Psoas muscle (tissue), 8 donors: ENCODE measurements around the gene HPDL. TPM values are rescaled to one million over a fixed set of nuclear protein-coding genes. Genes with fewer than 3 reads are reported as not detected.
A peak's percentile ranks its signal among the peaks of the same experiment; 100 is the strongest.

ENCODE experiments used
- ATAC-seq, 4 donors: fragments of 200-7000 bp; cut with Tn5 transposase; one replicate each; pipeline ENCODE4 v1.9.1; 2020; ENCODE audit warnings: moderate library complexity in 3 of 4, mild to moderate bottlenecking in 2 of 4
- DNase-seq, 2 donors: peaks; one replicate each; pipeline ENCODE4 v3.0.0-alpha.2; 2020
- H3K27ac ChIP-seq: fragments of 200-600 bp; one replicate; pipeline ENCODE4 v1.8.0; 2022
- H3K27me3 ChIP-seq, 3 donors: fragments of 200-600 bp in 1 of 3; one replicate each; pipeline versions ENCODE4 v1.6.1 to v1.8.0; 2013 to 2022; ENCODE audit warnings: low read length in 2 of 3, mild to moderate bottlenecking in 2 of 3, moderate library complexity in 1 of 3; ENCODE audit not compliant: insufficient read depth in 3 of 3
- H3K36me3 ChIP-seq, 2 donors: fragments of 200-600 bp in 1 of 2; one replicate each; pipeline versions ENCODE4 v1.6.1 to v1.8.0; 2013 to 2022; ENCODE audit warnings: low read depth in 1 of 2, mild to moderate bottlenecking in 1 of 2, moderate library complexity in 1 of 2; ENCODE audit not compliant: insufficient read depth in 1 of 2
- H3K4me1 ChIP-seq: fragments of 200-600 bp; one replicate; pipeline ENCODE4 v1.8.0; 2022
- H3K4me3 ChIP-seq: fragments of 200-600 bp; one replicate; pipeline ENCODE4 v1.8.0; 2022; ENCODE audit warnings: mild to moderate bottlenecking
- H3K9me3 ChIP-seq: fragments of 200-600 bp; one replicate; pipeline ENCODE4 v1.8.0; 2022
- WGBS, 3 donors: extraction: QIAGEN DNeasy Blood & Tissue Kit; methylation state at CpG; one replicate each; pipeline versions ENCODE4 v1.1.6 to v1.1.7; 2013; 5-methylcytosine and 5-hydroxymethylcytosine counted together
- intact Hi-C, 2 donors: fragments of 100-400 bp; cut with DNase I; formaldehyde crosslinking; loops; one replicate each; pipeline versions ENCODE4 v1.11.0 to v1.14.2; 2022
- polyA plus RNA-seq, 3 donors: library from polyadenylated mRNA; stranded (reverse); fragments of 200-250 nt; gene quantifications; one replicate each; pipeline ENCODE4 v1.2.3, GENCODE V29; 2013
- total RNA-seq, 4 donors: library from RNA; stranded (reverse); fragmentation: NEBNext Ultra II Directional in 2 of 4; extraction: Animal tissue kit (Norgen Biotek cat#: 25700) in 2 of 4; gene quantifications; one replicate each; pipeline versions ENCODE4 v1.2.1 to v1.2.4, GENCODE V29; 2021 to 2023
- TF ChIP-seq, protein P1 (sequence below): fragments of 200-600 bp; IDR thresholded peaks from one replicate; pipeline ENCODE4 v1.8.0; 2022; ENCODE audit warnings: antibody characterized with exemption
- donor health status: healthy with polysubstance abuse.
- donor health status: DM: no; HTN: no; CAD: no; lungs with moderate emphysema.
- donor health status: Bipolar disorder and iron deficiency.
- donor health status: healthy.
- donor health status: DM: yes; HTN: yes; CAD: no.
- donor health status: DM: no; HTN: no; CAD: no.
- donor health status: DM: no; HTN: no; CAD: no.
- donor health status: DM: yes; HTN: yes; CAD: no.

Gene HPDL
- total and polyA plus RNA-seq, 7 donors: 0.73 to 4.9 (median 1.4) TPM

- H3K27ac ChIP-seq: no peak overlapping the region
- DNase-seq: no peak
- no peak for ATAC-seq
- no peaks in the 10 kb centered on the region for H3K27me3 ChIP-seq
- TF ChIP-seq, protein P1, sequence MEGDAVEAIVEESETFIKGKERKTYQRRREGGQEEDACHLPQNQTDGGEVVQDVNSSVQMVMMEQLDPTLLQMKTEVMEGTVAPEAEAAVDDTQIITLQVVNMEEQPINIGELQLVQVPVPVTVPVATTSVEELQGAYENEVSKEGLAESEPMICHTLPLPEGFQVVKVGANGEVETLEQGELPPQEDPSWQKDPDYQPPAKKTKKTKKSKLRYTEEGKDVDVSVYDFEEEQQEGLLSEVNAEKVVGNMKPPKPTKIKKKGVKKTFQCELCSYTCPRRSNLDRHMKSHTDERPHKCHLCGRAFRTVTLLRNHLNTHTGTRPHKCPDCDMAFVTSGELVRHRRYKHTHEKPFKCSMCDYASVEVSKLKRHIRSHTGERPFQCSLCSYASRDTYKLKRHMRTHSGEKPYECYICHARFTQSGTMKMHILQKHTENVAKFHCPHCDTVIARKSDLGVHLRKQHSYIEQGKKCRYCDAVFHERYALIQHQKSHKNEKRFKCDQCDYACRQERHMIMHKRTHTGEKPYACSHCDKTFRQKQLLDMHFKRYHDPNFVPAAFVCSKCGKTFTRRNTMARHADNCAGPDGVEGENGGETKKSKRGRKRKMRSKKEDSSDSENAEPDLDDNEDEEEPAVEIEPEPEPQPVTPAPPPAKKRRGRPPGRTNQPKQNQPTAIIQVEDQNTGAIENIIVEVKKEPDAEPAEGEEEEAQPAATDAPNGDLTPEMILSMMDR: no peak
- WGBS, 3 donors: 67 to 76% (median 70%) methylated on average over 8 of the region's 8 CpGs
- no peak overlapping the region for H3K4me3 ChIP-seq
- H3K4me1 ChIP-seq: peaks cover under 1% of the 10 kb centered on the region
- H3K9me3 ChIP-seq: no peaks in the 10 kb centered on the region
- intact Hi-C loops: loop anchor here in 1 of 2 donors (5.0 to 10.0 kb wide), 3 partner anchors 93 to 511 kb away; partner anchors contain the start of genes BEST4, PTCH2 and ZSWIM5
- no peaks in the 10 kb centered on the region for H3K36me3 ChIP-seq
Observed at GRCh38 chr1:45297666-45298356, 28.9 kb upstream of the HPDL start.

GRCh38 chr1:45299296-45299695, 27.4 kb upstream of the HPDL start:
- DNase-seq (no peak), ATAC-seq (no peak)
- no peaks in the 10 kb centered on the region for H3K27me3 ChIP-seq
- intact Hi-C loops: loop anchor here in 1 of 2 donors (5.0 to 10.0 kb wide), 3 partner anchors 94 to 512 kb away; partner anchors contain the start of genes BEST4, PTCH2 and ZSWIM5
- H3K9me3 ChIP-seq: no peaks in the 10 kb centered on the region
- WGBS, 3 donors: 69 to 77% (median 73%) methylated on average over 1 of the region's 1 CpG
- no peaks in the 10 kb centered on the region for H3K36me3 ChIP-seq
- H3K4me1 ChIP-seq: peaks cover 5% of the 10 kb centered on the region
- no peak overlapping the region for H3K27ac ChIP-seq
- TF ChIP-seq, protein P1: no peak
- no peak overlapping the region for H3K4me3 ChIP-seq

DNA sequence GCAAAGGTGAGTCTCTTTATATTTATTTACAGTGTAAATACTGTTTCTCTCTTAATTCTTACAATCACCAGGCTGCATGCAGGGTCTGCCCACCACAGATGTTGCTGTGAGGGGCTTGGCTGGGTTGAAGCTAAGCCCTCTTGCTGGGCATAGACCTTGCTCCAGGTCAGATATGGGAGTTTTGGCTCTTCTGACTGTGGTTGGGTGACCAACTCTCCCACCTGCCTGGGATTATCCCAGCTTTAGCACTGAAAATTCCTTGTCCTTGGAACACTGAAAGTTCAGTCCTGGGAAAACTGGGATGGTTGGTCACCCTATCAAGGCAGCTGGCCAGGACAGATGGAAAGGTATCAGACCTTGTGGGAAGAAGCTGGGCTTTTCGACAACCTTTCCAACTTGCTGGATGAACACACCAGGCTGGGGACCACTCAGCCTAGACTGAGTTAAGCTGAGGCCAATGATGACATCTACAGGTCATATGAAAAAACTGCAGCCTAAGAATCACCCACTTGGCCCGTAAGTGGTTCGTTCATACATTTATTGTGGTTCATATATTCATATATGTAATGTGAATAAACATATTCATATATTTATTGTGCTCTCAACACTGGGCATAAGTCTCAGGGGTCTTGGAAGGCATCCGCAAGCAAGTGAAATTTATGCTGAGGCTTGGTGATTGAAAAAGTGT, 26.6 kb upstream of the HPDL start:
- no peak for DNase-seq
- no peak for ATAC-seq
- Histone ChIP-seq H3K36me3 (no peaks in the 10 kb centered on the region), H3K4me1 (peaks cover 13% of the 10 kb centered on the region), H3K9me3 (no peaks in the 10 kb centered on the region), H3K27me3 (no peaks in the 10 kb centered on the region), H3K27ac (no peak overlapping the region), H3K4me3 (no peak overlapping the region)
- intact Hi-C loops: loop anchor here (1.0 to 10.0 kb wide), 6 partner anchors 95 to 513 kb away; partner anchors contain the start of genes BEST4 (in 1 of the 2), PTCH2 (in 1 of the 2) and ZSWIM5 (in 1 of the 2)
- 7 to 11% (median 9%) methylated on average over 4 of the region's 4 CpGs for WGBS, 3 donors
- TF ChIP-seq, protein P1: peak; percentile 77

DNA sequence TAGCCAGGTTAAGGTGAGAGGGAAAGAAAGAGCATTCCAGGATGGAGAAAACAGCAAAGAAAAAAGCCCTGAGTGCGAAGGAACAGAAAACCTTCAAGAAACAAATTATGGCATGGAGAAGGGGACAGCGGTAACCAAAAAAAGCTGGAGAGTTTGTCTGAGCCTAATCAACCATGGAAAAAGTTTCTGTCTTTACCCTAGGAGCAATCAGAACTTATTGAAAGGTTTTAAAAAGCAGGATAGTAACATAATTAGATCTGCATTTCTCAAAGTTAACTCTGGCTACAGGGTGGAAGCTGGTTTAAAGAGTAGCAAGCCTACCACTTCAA, 26.1 kb upstream of the HPDL start:
- WGBS, 3 donors: 63 to 72% (median 72%) methylated on average over 2 of the region's 2 CpGs
- no peak for ATAC-seq
- intact Hi-C loops: loop anchor here (1.0 to 5.0 kb wide), 3 partner anchors 286 to 463 kb away; no protein-coding TSS in a partner anchor

More for the DNA sequence above, 26.1 kb upstream of the HPDL start:
- peaks cover 14% of the 10 kb centered on the region for H3K4me1 ChIP-seq
- TF ChIP-seq, protein P1: no peak
- H3K36me3 ChIP-seq: no peaks in the 10 kb centered on the region
- H3K27ac ChIP-seq: no peak overlapping the region
- no peak overlapping the region for H3K4me3 ChIP-seq
- H3K27me3 ChIP-seq: no peaks in the 10 kb centered on the region
- DNase-seq: no peak
- no peaks in the 10 kb centered on the region for H3K9me3 ChIP-seq
